Trophoblast cell (in vitro differentiated cells and primary cell): Measurements from ENCODE around the gene RPS27L.
"Not testable (repeated sequence)": the region's sequence is repeated elsewhere in the genome, so short reads cannot be mapped to it uniquely, and the experiment has no call there.

ENCODE experiments used
- DNase-seq, 2 donors: peaks; one replicate each; pipeline ENCODE4 v3.0.0-alpha.2; 2016
- H2AFZ ChIP-seq: 2 replicates; pipeline ENCODE4 v1.6.1; 2013; ENCODE audit warnings: low read length, moderate library complexity, mild to moderate bottlenecking; ENCODE audit not compliant: insufficient read depth, poor library complexity
- H2AK5ac ChIP-seq: 2 replicates; pipeline ENCODE4 v1.6.1; 2013; ENCODE audit warnings: mild to moderate bottlenecking, low read length
- H2BK120ac ChIP-seq: 2 replicates; pipeline ENCODE4 v1.6.1; 2013; ENCODE audit warnings: low read length, mild to moderate bottlenecking, moderate library complexity; ENCODE audit not compliant: insufficient read depth, poor library complexity
- H2BK12ac ChIP-seq: 2 replicates; pipeline ENCODE4 v1.6.1; 2013; ENCODE audit warnings: mild to moderate bottlenecking, low read length, moderate library complexity
- H2BK5ac ChIP-seq: 2 replicates; pipeline ENCODE4 v1.6.1; 2013; ENCODE audit warnings: low read length, low read depth, moderate library complexity, mild to moderate bottlenecking; ENCODE audit not compliant: poor library complexity
- H3K14ac ChIP-seq: 2 replicates; pipeline ENCODE4 v1.6.1; 2013; ENCODE audit warnings: mild to moderate bottlenecking, low read length
- H3K18ac ChIP-seq: 2 replicates; pipeline ENCODE4 v1.6.1; 2013; ENCODE audit warnings: mild to moderate bottlenecking, low read length
- H3K23ac ChIP-seq: 2 replicates; pipeline ENCODE4 v1.6.1; 2013; ENCODE audit warnings: low read length
- H3K27ac ChIP-seq: 2 replicates; pipeline ENCODE4 v1.5.1; 2013; ENCODE audit warnings: low read depth, mild to moderate bottlenecking, inconsistent platforms, low read length, moderate library complexity
- H3K27me3 ChIP-seq: 2 replicates; pipeline ENCODE4 v1.6.1; 2013; ENCODE audit warnings: inconsistent platforms, mild to moderate bottlenecking, low read length, moderate library complexity; ENCODE audit not compliant: insufficient read depth
- H3K36me3 ChIP-seq, 2 experiments: 1 replicate in 1 of 2; 2 replicates in 1 of 2; pipeline ENCODE4 v1.6.1; 2013; ENCODE audit warnings: low read length in 2 of 2, mild to moderate bottlenecking in 2 of 2, moderate library complexity in 1 of 2; ENCODE audit not compliant: insufficient read depth in 2 of 2, control insufficient read depth in 1 of 2
- H3K4ac ChIP-seq: 2 replicates; pipeline ENCODE4 v1.6.1; 2013; ENCODE audit warnings: low read depth, mild to moderate bottlenecking, low read length, moderate library complexity
- H3K4me1 ChIP-seq, 2 experiments: 1 replicate in 1 of 2; 2 replicates in 1 of 2; pipeline ENCODE4 v1.6.1; 2013; ENCODE audit warnings: low read length in 2 of 2, mild to moderate bottlenecking in 2 of 2, moderate library complexity in 1 of 2; ENCODE audit not compliant: insufficient read depth in 2 of 2, control insufficient read depth in 1 of 2
- H3K4me2 ChIP-seq: 2 replicates; pipeline ENCODE4 v1.6.1; 2013; ENCODE audit warnings: inconsistent platforms, mild to moderate bottlenecking, low read length, moderate library complexity
- H3K4me3 ChIP-seq: 2 replicates; pipeline ENCODE4 v1.5.1; 2013; ENCODE audit warnings: mild to moderate bottlenecking, low read depth, low read length, inconsistent platforms
- H3K79me1 ChIP-seq: one replicate; pipeline ENCODE4 v1.6.1; 2013; ENCODE audit warnings: low read length
- H3K79me2 ChIP-seq: 2 replicates; pipeline ENCODE4 v1.6.1; 2013; ENCODE audit warnings: low read length, mild to moderate bottlenecking; ENCODE audit not compliant: control insufficient read depth, insufficient read depth, poor library complexity
- H3K9ac ChIP-seq: 2 replicates; pipeline ENCODE4 v1.6.1; 2013; ENCODE audit warnings: mild to moderate bottlenecking, low read length
- H3K9me3 ChIP-seq: 2 replicates; pipeline ENCODE4 v1.6.1; 2013; ENCODE audit warnings: low read depth, mild to moderate bottlenecking, control low read depth, inconsistent platforms, low read length; ENCODE audit not compliant: insufficient read depth
- H4K12ac ChIP-seq: 2 replicates; pipeline ENCODE4 v1.6.1; 2013; ENCODE audit warnings: low read depth, mild to moderate bottlenecking, low read length, moderate library complexity
- H4K8ac ChIP-seq: 2 replicates; pipeline ENCODE4 v1.6.1; 2013; ENCODE audit warnings: low read depth, mild to moderate bottlenecking, low read length, moderate library complexity
- H4K91ac ChIP-seq: one replicate; pipeline ENCODE4 v1.6.1; 2013; ENCODE audit warnings: low read depth, mild to moderate bottlenecking, low read length, moderate library complexity
- WGBS: extraction: QIAGEN DNeasy Blood & Tissue Kit; methylation state at CpG from one replicate; pipeline ENCODE4 v1.1.7; 2013; ENCODE audit warnings: missing lambda C conversion rate; ENCODE audit not compliant: insufficient read length, insufficient coverage; ENCODE audit errors: extremely low coverage; 5-methylcytosine and 5-hydroxymethylcytosine counted together

RPS27L gene

GRCh38 chr15:63107895-63108546 lies 49.3 kb downstream of the RPS27L start:
- Histone ChIP-seq H2BK12ac (no peak overlapping the region), H4K91ac (no peak overlapping the region), H3K23ac (no peak overlapping the region), H3K4me2 (no peak overlapping the region), H3K14ac (no peak overlapping the region), H3K9ac (no peak overlapping the region), H3K4me1 (peaks cover 2 to 6% of the 10 kb centered on the region in 2 experiments), H3K27ac (no peak overlapping the region), H2AFZ (no peak overlapping the region), H3K9me3 (peaks cover 1% of the 10 kb centered on the region), H3K79me1 (no peaks in the 10 kb centered on the region), H3K18ac (no peak overlapping the region), H3K4me3 (no peak overlapping the region), H3K27me3 (no peaks in the 10 kb centered on the region), H3K4ac (no peak overlapping the region), H4K8ac (no peak overlapping the region), H2AK5ac (no peak overlapping the region), H3K36me3 (no peaks in the 10 kb centered on the region), H4K12ac (no peak overlapping the region), H2BK120ac (no peak overlapping the region), H2BK5ac (no peak overlapping the region), H3K79me2 (no peaks in the 10 kb centered on the region)
- DNase-seq: no peak
- WGBS: no CpG with 5 or more reads among the region's 9 CpGs

- no CpG with 5 or more reads among the region's 8 CpGs for WGBS
- H2BK12ac ChIP-seq, H3K23ac ChIP-seq, H4K8ac ChIP-seq, H2AK5ac ChIP-seq, H3K36me3 ChIP-seq, H3K79me1 ChIP-seq, H2BK5ac ChIP-seq, H3K27me3 ChIP-seq, H2BK120ac ChIP-seq, H4K12ac ChIP-seq, H3K4me3 ChIP-seq, H3K4me1 ChIP-seq, DNase-seq, H3K9me3 ChIP-seq, H3K18ac ChIP-seq, H3K14ac ChIP-seq, H4K91ac ChIP-seq, H2AFZ ChIP-seq, H3K27ac ChIP-seq, H3K4ac ChIP-seq, H3K4me2 ChIP-seq, H3K9ac ChIP-seq, H3K79me2 ChIP-seq: not testable (repeated sequence)
Measured at GRCh38 chr15:63105354-63105753, 51.9 kb downstream of the RPS27L start.

GRCh38 chr15:63104727-63105126 lies 52.5 kb downstream of the RPS27L start:
- no peak overlapping the region for H3K23ac ChIP-seq
- H2AFZ ChIP-seq: no peak overlapping the region
- H2AK5ac ChIP-seq: no peak overlapping the region
- no peaks in the 10 kb centered on the region for H3K79me2 ChIP-seq
- no peak overlapping the region for H3K9ac ChIP-seq
- 100% methylated on average over 1 of the region's 7 CpGs for WGBS
- no peak overlapping the region for H3K4me2 ChIP-seq
- H3K4me3 ChIP-seq: no peak overlapping the region
- H3K27me3 ChIP-seq: no peaks in the 10 kb centered on the region
- H3K18ac ChIP-seq: no peak overlapping the region
- H4K12ac ChIP-seq: no peak overlapping the region
- H3K79me1 ChIP-seq: no peaks in the 10 kb centered on the region
- H2BK12ac ChIP-seq: no peak overlapping the region
- no peak overlapping the region for H2BK120ac ChIP-seq
- no peaks in the 10 kb centered on the region for H3K4me1 ChIP-seq
- H3K9me3 ChIP-seq: peaks cover 1% of the 10 kb centered on the region
- H3K27ac ChIP-seq: no peak overlapping the region
- no peaks in the 10 kb centered on the region for H3K36me3 ChIP-seq
- H3K14ac ChIP-seq: no peak overlapping the region
- H4K8ac ChIP-seq: no peak overlapping the region
- H2BK5ac ChIP-seq: no peak overlapping the region
- DNase-seq: no peak
- H3K4ac ChIP-seq: no peak overlapping the region
- no peak overlapping the region for H4K91ac ChIP-seq

GRCh38 chr15:63103416-63103815 lies 53.9 kb downstream of the RPS27L start:
- no peak overlapping the region for H4K12ac ChIP-seq
- H3K4me3 ChIP-seq: no peak overlapping the region
- no peak overlapping the region for H3K4ac ChIP-seq
- no peak overlapping the region for H3K23ac ChIP-seq
- H3K79me2 ChIP-seq: no peaks in the 10 kb centered on the region
- H3K36me3 ChIP-seq: no peaks in the 10 kb centered on the region
- H2BK5ac ChIP-seq: no peak overlapping the region
- no peaks in the 10 kb centered on the region for H3K4me1 ChIP-seq
- H3K18ac ChIP-seq: no peak overlapping the region
- WGBS: no CpG with 5 or more reads among the region's 3 CpGs
- no peak overlapping the region for H2BK120ac ChIP-seq
- no peak overlapping the region for H4K91ac ChIP-seq
- no peak overlapping the region for H3K9ac ChIP-seq
- H3K9me3 ChIP-seq: peaks cover 1% of the 10 kb centered on the region
- H4K8ac ChIP-seq: no peak overlapping the region
- no peak overlapping the region for H3K14ac ChIP-seq
- H2AFZ ChIP-seq: no peak overlapping the region
- H3K4me2 ChIP-seq: no peak overlapping the region
- H2AK5ac ChIP-seq: no peak overlapping the region
- DNase-seq: no peak
- H3K79me1 ChIP-seq: no peaks in the 10 kb centered on the region
- no peak overlapping the region for H3K27ac ChIP-seq
- no peaks in the 10 kb centered on the region for H3K27me3 ChIP-seq
- H2BK12ac ChIP-seq: no peak overlapping the region
